Spleen (tissue), 7 donors: Measurements from ENCODE around the gene ENTPD8.

Source experiments
- CTCF ChIP-seq, 11 experiments: fragments of 200-600 bp in 7 of 11; fragments of 450-650 bp in 4 of 11; sonication (generic) in 4 of 11; IDR thresholded peaks in 8 of 11; conservative IDR thresholded peaks in 3 of 11; 1 replicate in 7 of 11; 2 replicates in 4 of 11; pipeline versions ENCODE4 v1.4.0 to v1.8.0; 2016 to 2021; ENCODE audit warnings: antibody characterized with exemption in 11 of 11, inconsistent platforms in 4 of 11, mild to moderate bottlenecking in 1 of 11
- POLR2A ChIP-seq, 3 donors: fragments of 450-650 bp; IDR thresholded peaks; one replicate each; pipeline ENCODE4 v1.5.1; 2017; ENCODE audit warnings: antibody characterized with exemption in 3 of 3, mild to moderate bottlenecking in 1 of 3
- POLR2AphosphoS5 ChIP-seq, 3 donors: sonication (generic); formaldehyde crosslinking; IDR thresholded peaks; one replicate each; pipeline ENCODE4 v1.5.1; 2017; ENCODE audit warnings: antibody characterized with exemption in 3 of 3
- donor health status: DM: no; HTN: no; CAD: no; lungs with moderate emphysema.
- donor health status: DM: no; HTN: no; CAD: no.
- donor health status: DM: no; HTN: no; CAD: no.

- no peak for TF ChIP-seq CTCF (IDR thresholded peaks at IDR 0.05 in 8 of 11, conservative IDR thresholded peaks at IDR 0.05 in 3 of 11)
- no peak for TF ChIP-seq POLR2A (IDR thresholded peaks at IDR 0.05)
- TF ChIP-seq POLR2AphosphoS5 (IDR thresholded peaks at IDR 0.05): no peak
Measured at GRCh38 chr9:137478613-137478961, 37.4 kb upstream of the ENTPD8 start.
